ENCODE results near the gene GLRA3. TPM values are rescaled to one million over a fixed set of nuclear protein-coding genes. Genes with fewer than 3 reads are reported as not detected.

Gene GLRA3
- total and polyA plus RNA-seq, 2 of the 8 experiments (the other 6 are each of a cell fraction or from before 2014, with no cell fraction given), result 0.02 TPM; not detected in 1

DNA sequence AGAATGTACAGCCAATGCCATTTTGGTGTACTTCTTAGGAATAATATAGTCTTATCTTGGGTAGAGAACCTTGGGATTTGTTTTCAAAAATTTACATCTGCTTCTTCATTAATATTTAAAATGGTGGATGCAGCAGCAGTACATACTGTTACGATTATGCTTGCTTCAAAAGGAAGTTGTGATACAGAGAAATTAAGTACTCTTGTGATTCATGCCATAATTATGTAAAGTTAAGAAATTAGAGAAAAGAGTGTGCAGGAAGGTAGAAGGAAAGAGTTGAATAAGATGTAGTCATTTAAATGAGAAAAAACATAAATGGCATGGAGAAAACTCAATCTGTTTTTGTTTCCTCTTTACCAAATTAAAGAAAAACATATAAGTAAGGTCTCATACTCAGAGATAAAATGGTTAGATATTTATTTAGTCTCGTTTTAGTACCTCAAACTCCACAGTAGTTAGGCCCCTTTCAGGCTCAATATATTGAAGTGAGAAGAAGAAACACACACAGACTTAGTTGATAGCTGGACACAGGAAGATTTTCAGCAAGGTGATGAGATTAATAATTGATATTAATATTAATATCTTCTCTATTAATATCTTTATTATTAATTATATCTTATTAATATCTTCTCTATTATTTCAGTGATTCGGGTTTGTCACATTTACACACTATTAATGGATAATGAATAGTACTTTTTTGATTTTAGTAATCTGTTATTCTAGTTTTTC is 236.6 kb downstream of the GLRA3 start (continued):
- TF ChIP-seq, protein P1, sequence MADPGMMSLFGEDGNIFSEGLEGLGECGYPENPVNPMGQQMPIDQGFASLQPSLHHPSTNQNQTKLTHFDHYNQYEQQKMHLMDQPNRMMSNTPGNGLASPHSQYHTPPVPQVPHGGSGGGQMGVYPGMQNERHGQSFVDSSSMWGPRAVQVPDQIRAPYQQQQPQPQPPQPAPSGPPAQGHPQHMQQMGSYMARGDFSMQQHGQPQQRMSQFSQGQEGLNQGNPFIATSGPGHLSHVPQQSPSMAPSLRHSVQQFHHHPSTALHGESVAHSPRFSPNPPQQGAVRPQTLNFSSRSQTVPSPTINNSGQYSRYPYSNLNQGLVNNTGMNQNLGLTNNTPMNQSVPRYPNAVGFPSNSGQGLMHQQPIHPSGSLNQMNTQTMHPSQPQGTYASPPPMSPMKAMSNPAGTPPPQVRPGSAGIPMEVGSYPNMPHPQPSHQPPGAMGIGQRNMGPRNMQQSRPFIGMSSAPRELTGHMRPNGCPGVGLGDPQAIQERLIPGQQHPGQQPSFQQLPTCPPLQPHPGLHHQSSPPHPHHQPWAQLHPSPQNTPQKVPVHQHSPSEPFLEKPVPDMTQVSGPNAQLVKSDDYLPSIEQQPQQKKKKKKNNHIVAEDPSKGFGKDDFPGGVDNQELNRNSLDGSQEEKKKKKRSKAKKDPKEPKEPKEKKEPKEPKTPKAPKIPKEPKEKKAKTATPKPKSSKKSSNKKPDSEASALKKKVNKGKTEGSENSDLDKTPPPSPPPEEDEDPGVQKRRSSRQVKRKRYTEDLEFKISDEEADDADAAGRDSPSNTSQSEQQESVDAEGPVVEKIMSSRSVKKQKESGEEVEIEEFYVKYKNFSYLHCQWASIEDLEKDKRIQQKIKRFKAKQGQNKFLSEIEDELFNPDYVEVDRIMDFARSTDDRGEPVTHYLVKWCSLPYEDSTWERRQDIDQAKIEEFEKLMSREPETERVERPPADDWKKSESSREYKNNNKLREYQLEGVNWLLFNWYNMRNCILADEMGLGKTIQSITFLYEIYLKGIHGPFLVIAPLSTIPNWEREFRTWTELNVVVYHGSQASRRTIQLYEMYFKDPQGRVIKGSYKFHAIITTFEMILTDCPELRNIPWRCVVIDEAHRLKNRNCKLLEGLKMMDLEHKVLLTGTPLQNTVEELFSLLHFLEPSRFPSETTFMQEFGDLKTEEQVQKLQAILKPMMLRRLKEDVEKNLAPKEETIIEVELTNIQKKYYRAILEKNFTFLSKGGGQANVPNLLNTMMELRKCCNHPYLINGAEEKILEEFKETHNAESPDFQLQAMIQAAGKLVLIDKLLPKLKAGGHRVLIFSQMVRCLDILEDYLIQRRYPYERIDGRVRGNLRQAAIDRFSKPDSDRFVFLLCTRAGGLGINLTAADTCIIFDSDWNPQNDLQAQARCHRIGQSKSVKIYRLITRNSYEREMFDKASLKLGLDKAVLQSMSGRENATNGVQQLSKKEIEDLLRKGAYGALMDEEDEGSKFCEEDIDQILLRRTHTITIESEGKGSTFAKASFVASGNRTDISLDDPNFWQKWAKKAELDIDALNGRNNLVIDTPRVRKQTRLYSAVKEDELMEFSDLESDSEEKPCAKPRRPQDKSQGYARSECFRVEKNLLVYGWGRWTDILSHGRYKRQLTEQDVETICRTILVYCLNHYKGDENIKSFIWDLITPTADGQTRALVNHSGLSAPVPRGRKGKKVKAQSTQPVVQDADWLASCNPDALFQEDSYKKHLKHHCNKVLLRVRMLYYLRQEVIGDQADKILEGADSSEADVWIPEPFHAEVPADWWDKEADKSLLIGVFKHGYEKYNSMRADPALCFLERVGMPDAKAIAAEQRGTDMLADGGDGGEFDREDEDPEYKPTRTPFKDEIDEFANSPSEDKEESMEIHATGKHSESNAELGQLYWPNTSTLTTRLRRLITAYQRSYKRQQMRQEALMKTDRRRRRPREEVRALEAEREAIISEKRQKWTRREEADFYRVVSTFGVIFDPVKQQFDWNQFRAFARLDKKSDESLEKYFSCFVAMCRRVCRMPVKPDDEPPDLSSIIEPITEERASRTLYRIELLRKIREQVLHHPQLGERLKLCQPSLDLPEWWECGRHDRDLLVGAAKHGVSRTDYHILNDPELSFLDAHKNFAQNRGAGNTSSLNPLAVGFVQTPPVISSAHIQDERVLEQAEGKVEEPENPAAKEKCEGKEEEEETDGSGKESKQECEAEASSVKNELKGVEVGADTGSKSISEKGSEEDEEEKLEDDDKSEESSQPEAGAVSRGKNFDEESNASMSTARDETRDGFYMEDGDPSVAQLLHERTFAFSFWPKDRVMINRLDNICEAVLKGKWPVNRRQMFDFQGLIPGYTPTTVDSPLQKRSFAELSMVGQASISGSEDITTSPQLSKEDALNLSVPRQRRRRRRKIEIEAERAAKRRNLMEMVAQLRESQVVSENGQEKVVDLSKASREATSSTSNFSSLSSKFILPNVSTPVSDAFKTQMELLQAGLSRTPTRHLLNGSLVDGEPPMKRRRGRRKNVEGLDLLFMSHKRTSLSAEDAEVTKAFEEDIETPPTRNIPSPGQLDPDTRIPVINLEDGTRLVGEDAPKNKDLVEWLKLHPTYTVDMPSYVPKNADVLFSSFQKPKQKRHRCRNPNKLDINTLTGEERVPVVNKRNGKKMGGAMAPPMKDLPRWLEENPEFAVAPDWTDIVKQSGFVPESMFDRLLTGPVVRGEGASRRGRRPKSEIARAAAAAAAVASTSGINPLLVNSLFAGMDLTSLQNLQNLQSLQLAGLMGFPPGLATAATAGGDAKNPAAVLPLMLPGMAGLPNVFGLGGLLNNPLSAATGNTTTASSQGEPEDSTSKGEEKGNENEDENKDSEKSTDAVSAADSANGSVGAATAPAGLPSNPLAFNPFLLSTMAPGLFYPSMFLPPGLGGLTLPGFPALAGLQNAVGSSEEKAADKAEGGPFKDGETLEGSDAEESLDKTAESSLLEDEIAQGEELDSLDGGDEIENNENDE (IDR thresholded peaks at IDR 0.05; ENCODE audit: insufficient replicate concordance, low read length), result no peak
- no peak for TF ChIP-seq PHF8 (conservative IDR thresholded peaks at IDR 0.05; ENCODE audit: low read depth, low read length)
- TF ChIP-seq HDAC2 (IDR thresholded peaks at IDR 0.05; ENCODE audit: borderline replicate concordance in 1 of 2, low read depth in 2 of 2, low read length in 2 of 2), result no peak
- TF ChIP-seq CHD1 (IDR thresholded peaks at IDR 0.05; ENCODE audit: low read depth, low read length), result no peak
- no peak for TF ChIP-seq ZNF274 (IDR thresholded peaks at IDR 0.05; ENCODE audit: borderline replicate concordance, extremely low read depth, low read length)
- no peak for TF ChIP-seq EP300 (IDR thresholded peaks at IDR 0.05; ENCODE audit: borderline replicate concordance in 1 of 2, low read depth in 2 of 2, low read length in 2 of 2)
- TF ChIP-seq GTF2F1 (IDR thresholded peaks at IDR 0.05; ENCODE audit: borderline replicate concordance, low read depth, low read length), result no peak
- no peak for TF ChIP-seq TAF7 (optimal IDR thresholded peaks at IDR 0.05; ENCODE audit: borderline replicate concordance, low read depth, low read length)
- TF ChIP-seq NRF1 (IDR thresholded peaks at IDR 0.05; ENCODE audit: low read depth, low read length), result no peak

Measured in H1 (cell line).